MM.1S (cell line): Measurements from ENCODE around the gene HEBP2.

Source experiments
- CTCF ChIP-seq: fragments of 300-600 bp; sonication (generic); IDR thresholded peaks from 2 replicates; pipeline ENCODE4 v1.5.1; 2016; ENCODE audit warnings: antibody characterized with exemption, low read length, mixed read lengths
- EZH2phosphoT487 ChIP-seq: fragments of 300-600 bp; sonication (generic); IDR thresholded peaks from 2 replicates; pipeline ENCODE4 v1.6.1; 2018; ENCODE audit warnings: antibody characterized with exemption, low read length

- no peak for TF ChIP-seq CTCF
- TF ChIP-seq EZH2phosphoT487: no peak
These were observed 779 bp downstream of the HEBP2 start for GRCh38 chr6:138404666-138405337.
